ENCODE data around the gene HM13. TPM values are rescaled to one million over a fixed set of nuclear protein-coding genes. Genes with fewer than 3 reads are reported as not detected.

HM13 gene
- total and polyA plus RNA-seq, 4 donors, result 57.6 to 210 (median 99.1) TPM

DNA sequence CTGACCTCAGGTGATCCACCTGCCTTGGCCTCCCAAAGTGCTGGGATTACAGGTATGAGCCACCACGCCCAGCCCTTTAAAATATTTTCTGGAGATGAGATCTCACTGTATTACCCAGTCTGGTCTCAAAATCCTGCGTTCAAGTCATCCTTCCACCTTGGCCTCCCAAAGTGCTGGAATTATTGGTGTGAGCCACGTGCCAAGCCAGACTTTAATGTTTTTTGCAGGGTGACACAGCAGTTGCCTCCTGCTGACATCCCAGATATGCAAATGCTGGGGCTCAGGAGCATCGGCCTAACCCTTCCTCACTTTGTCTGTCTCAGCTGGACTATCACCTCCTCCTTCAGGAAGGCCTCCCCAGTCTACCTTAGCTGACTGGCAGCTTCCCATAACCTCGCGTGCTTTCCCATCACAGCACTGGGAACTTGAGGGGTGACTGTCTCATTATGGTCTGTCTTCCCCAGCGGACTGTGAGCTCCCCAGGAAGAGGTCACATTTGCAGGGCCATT, 76.5 kb downstream of the HM13 start:
- 92% methylated on average over 7 of the region's 7 CpGs for WGBS
- H3K9ac ChIP-seq (ENCODE audit: low read depth in 1 of 2, low read length in 2 of 2), result no peak overlapping the region
- no peak for DNase-seq (ENCODE audit: low spot score)
- H3K4me1 ChIP-seq (ENCODE audit: control insufficient read depth in 4 of 4, insufficient read depth in 4 of 4, low read length in 3 of 4), result peaks cover 8 to 31% (median 15%) of the 10 kb centered on the region in 4 donors
- no peak overlapping the region for H3K27ac ChIP-seq (ENCODE audit: low read depth in 1 of 2, low read length in 2 of 2)
- H3K36me3 ChIP-seq (ENCODE audit: control insufficient read depth in 4 of 4, insufficient read depth in 3 of 4, low read depth in 1 of 4, low read length in 3 of 4), result no peaks in the 10 kb centered on the region
- H3K27me3 ChIP-seq (ENCODE audit: control insufficient read depth in 4 of 4, insufficient read depth in 4 of 4, low read length in 3 of 4), result no peaks in the 10 kb centered on the region
- H3K9me3 ChIP-seq (ENCODE audit: control insufficient read depth in 4 of 4, low read length in 3 of 4), result no peaks in the 10 kb centered on the region
- H3K4me3 ChIP-seq (ENCODE audit: low read depth in 1 of 3, low read length in 3 of 3), result no peak overlapping the region
- TF ChIP-seq SP1 (IDR thresholded peaks at IDR 0.05) (no peak), RAD21 (IDR thresholded peaks at IDR 0.05) (no peak), FOXA2 (IDR thresholded peaks at IDR 0.05) (no peak), REST (IDR thresholded peaks at IDR 0.05) (no peak), RXRA (IDR thresholded peaks at IDR 0.05) (no peak)
- TF ChIP-seq, protein P1, sequence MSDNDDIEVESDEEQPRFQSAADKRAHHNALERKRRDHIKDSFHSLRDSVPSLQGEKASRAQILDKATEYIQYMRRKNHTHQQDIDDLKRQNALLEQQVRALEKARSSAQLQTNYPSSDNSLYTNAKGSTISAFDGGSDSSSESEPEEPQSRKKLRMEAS (IDR thresholded peaks at IDR 0.05), result no peak

- Histone ChIP-seq H3K9ac (ENCODE audit: low read depth in 1 of 2, low read length in 2 of 2) (no peak overlapping the region), H3K9me3 (ENCODE audit: control insufficient read depth in 4 of 4, low read length in 3 of 4) (no peaks in the 10 kb centered on the region), H3K36me3 (ENCODE audit: control insufficient read depth in 4 of 4, insufficient read depth in 3 of 4, low read depth in 1 of 4, low read length in 3 of 4) (no peaks in the 10 kb centered on the region), H3K4me1 (ENCODE audit: control insufficient read depth in 4 of 4, insufficient read depth in 4 of 4, low read length in 3 of 4) (peaks cover 8 to 21% (median 13%) of the 10 kb centered on the region in 4 donors), H3K4me3 (ENCODE audit: low read depth in 1 of 3, low read length in 3 of 3) (no peak overlapping the region), H3K27me3 (ENCODE audit: control insufficient read depth in 4 of 4, insufficient read depth in 4 of 4, low read length in 3 of 4) (no peaks in the 10 kb centered on the region), H3K27ac (ENCODE audit: low read depth in 1 of 2, low read length in 2 of 2) (peak overlapping the region; percentile 66 to 71)
- WGBS, result 63% methylated on average over 11 of the region's 11 CpGs
- TF ChIP-seq YY1 (IDR thresholded peaks at IDR 0.05) (peak; percentile 55), REST (IDR thresholded peaks at IDR 0.05) (peak; percentile 27), RXRA (IDR thresholded peaks at IDR 0.05) (peak; percentile 99), CTCF (IDR thresholded peaks at IDR 0.05; ENCODE audit: low read depth, low read length, missing input control) (no peak), TAF1 (conservative IDR thresholded peaks at IDR 0.05) (no peak), FOXA2 (IDR thresholded peaks at IDR 0.05) (no peak), FOXA1 (IDR thresholded peaks at IDR 0.05) (peak; percentile 54), NR2F2 (IDR thresholded peaks at IDR 0.05) (peak; percentile 59), JUND (IDR thresholded peaks at IDR 0.05) (peak in 1 of 2 donors; percentile 50), ZBTB33 (IDR thresholded peaks at IDR 0.05) (peak; percentile 44), GABPA (IDR thresholded peaks at IDR 0.05 in 1 of 2, conservative IDR thresholded peaks at IDR 0.05 in 1 of 2) (peak in 1 of 2 donors; percentile 28), HNF4G (IDR thresholded peaks at IDR 0.05) (peak; percentile 68), EGR1 (IDR thresholded peaks at IDR 0.05; ENCODE audit: low read depth in 2 of 2) (peak in 1 of 2 donors; percentile 88), RAD21 (IDR thresholded peaks at IDR 0.05) (peak in 1 of 2 donors; percentile 35), SP1 (IDR thresholded peaks at IDR 0.05) (peak; percentile 84), HNF4A (conservative IDR thresholded peaks at IDR 0.05) (peak; percentile 95 to 97)
- TF ChIP-seq, protein P2, sequence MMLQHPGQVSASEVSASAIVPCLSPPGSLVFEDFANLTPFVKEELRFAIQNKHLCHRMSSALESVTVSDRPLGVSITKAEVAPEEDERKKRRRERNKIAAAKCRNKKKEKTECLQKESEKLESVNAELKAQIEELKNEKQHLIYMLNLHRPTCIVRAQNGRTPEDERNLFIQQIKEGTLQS (IDR thresholded peaks at IDR 0.05), result no peak
- TF ChIP-seq, protein P1 (IDR thresholded peaks at IDR 0.05), result peak; percentile 91
- DNase-seq (ENCODE audit: low spot score), result no peak
Observed at GRCh38 chr20:31593221-31594001, 79.2 kb downstream of the HM13 start.

Measured in liver (tissue), 9 donors.